OCI-LY3 (cell line): ENCODE measurements around the gene KYNU.

Experiments used
- EZH2phosphoT487 ChIP-seq: fragments of 200-600 bp; shearing (Covaris generic); IDR thresholded peaks from 2 replicates; pipeline ENCODE4 v1.6.1; 2018; ENCODE audit warnings: antibody characterized with exemption, mixed run types, low read depth
- TF ChIP-seq, protein P1 (sequence below): fragments of 200-600, 300-600 bp; sonication (generic); IDR thresholded peaks from 2 replicates; pipeline ENCODE4 v1.5.1; 2014; ENCODE audit warnings: antibody characterized with exemption, low read length, low read depth

GRCh38 chr2:142840436-142840835 lies 37.0 kb upstream of the KYNU start:
- TF ChIP-seq, protein P1, sequence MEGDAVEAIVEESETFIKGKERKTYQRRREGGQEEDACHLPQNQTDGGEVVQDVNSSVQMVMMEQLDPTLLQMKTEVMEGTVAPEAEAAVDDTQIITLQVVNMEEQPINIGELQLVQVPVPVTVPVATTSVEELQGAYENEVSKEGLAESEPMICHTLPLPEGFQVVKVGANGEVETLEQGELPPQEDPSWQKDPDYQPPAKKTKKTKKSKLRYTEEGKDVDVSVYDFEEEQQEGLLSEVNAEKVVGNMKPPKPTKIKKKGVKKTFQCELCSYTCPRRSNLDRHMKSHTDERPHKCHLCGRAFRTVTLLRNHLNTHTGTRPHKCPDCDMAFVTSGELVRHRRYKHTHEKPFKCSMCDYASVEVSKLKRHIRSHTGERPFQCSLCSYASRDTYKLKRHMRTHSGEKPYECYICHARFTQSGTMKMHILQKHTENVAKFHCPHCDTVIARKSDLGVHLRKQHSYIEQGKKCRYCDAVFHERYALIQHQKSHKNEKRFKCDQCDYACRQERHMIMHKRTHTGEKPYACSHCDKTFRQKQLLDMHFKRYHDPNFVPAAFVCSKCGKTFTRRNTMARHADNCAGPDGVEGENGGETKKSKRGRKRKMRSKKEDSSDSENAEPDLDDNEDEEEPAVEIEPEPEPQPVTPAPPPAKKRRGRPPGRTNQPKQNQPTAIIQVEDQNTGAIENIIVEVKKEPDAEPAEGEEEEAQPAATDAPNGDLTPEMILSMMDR: no peak
- no peak for TF ChIP-seq EZH2phosphoT487
